GM13976 (cell line): Measurements from ENCODE around the gene RNF130.

ENCODE experiments used
- DNase-seq: peaks from one replicate; pipeline ENCODE4 v3.0.0; 2012; ENCODE audit warnings: low spot score
- in situ Hi-C: fragments of 300-500 bp; cut with MboI; formaldehyde crosslinking; loops from one replicate; pipeline ENCODE4 v1.12.0; 2022; ENCODE audit warnings: low sequenced_read_pairs, mixed read lengths, inconsistent platforms; ENCODE audit not compliant: unreplicated experiment
- TF ChIP-seq, protein P1 (sequence below): IDR thresholded peaks from 2 replicates; pipeline ENCODE4 v1.5.1; 2012; ENCODE audit warnings: borderline replicate concordance, mild to moderate bottlenecking; ENCODE audit not compliant: insufficient read depth; ENCODE audit errors: extremely low read depth, missing control alignments, control extremely low read depth

RNF130 gene

DNA sequence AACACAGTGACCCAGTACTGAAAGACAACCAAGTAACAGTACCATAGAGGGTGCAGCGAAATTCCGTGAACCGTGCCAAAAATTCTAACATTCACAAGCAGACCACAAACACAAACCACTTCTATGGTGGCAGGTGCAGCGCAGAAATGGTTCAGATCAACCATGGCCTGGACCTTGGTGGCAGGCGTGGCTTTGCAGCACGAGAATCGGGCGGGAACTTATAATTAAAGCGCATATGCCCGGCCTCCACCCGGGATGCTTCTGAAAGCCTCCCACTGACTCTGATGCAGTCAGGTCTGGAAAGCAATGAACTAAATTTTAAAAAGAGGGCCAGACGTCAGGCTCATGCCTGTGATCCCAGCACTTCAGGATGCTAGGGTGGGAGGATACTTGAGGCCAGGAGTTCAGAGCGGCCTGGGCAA lies 95.8 kb downstream of the RNF130 start:
- TF ChIP-seq, protein P1, sequence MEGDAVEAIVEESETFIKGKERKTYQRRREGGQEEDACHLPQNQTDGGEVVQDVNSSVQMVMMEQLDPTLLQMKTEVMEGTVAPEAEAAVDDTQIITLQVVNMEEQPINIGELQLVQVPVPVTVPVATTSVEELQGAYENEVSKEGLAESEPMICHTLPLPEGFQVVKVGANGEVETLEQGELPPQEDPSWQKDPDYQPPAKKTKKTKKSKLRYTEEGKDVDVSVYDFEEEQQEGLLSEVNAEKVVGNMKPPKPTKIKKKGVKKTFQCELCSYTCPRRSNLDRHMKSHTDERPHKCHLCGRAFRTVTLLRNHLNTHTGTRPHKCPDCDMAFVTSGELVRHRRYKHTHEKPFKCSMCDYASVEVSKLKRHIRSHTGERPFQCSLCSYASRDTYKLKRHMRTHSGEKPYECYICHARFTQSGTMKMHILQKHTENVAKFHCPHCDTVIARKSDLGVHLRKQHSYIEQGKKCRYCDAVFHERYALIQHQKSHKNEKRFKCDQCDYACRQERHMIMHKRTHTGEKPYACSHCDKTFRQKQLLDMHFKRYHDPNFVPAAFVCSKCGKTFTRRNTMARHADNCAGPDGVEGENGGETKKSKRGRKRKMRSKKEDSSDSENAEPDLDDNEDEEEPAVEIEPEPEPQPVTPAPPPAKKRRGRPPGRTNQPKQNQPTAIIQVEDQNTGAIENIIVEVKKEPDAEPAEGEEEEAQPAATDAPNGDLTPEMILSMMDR, result no peak
- no peak for DNase-seq
- in situ Hi-C loops, result no loop called here

DNA sequence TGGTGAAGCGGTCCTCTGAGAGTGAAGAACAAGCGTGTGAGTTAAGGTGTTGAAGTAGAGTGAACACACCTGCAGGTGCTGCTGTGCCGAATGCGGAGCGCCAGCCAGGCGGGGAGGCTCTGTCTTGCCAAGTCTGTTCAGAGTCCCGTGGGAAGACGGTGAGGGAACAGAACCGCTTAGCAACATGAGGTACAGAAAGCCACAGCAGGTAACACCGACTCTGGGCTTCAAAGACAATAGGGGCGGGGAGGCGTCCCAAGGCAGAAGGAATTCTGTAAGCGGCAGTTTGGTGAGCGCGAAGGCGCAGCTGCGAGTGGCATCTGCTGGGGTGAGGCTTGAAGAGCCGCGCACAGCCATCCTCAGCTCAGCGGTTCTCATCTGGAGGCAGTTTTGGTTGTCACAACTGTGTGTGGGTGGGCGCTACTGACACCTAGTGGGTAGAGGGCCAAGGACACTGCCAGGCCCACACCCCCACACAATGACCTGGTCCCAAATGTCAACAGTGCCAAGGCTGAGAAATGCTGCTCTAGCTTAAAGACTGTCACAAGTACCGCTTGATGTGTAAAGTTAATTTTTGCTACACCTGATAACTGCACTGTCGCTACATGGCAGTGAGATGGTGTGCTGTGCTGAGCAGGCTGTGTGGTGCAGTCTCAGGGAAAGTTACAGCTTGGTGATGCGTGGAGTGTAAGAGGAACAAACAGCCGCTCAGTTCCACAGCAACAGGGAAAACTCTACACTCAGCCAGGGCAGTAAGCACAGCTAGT lies 96.4 kb downstream of the RNF130 start:
- in situ Hi-C loops, result no loop called here
- TF ChIP-seq, protein P1, result peak; percentile 69
- DNase-seq, result peak; percentile 67

DNA sequence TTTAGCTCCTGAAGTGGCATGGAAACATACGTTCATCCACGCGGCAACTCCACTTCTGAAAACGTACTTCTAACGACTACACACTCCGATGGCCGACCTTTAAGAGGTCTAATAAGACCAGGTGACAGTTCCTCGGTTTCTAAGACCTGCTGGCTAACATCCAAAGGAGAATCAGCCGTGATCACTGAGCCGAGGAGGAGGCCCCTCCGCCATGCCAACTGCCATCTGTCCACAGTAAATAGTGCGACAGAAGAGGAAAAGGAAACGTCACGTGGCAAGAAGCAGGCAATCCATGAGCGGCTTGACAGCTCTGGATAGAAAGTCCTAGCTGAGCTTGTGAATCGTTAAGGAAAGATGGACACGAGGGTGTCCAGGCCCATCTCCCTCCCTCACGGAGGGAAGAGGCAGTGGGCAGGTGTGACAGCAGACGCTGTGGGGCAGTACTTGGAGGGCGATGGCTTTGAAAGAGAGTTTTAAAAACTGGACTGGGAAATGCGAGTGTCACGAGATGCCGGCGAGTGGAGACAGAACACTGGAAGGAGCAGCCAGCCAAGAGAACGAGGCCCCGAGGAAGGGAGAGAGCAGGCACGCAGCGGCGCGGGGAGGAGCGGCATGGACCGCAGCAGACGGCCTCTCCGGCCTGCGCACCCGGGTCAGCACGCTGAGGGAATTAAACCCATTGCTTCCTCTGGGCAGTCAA lies 97.2 kb downstream of the RNF130 start:
- no peak for DNase-seq
- in situ Hi-C loops, result no loop called here
- TF ChIP-seq, protein P1, result no peak

DNA sequence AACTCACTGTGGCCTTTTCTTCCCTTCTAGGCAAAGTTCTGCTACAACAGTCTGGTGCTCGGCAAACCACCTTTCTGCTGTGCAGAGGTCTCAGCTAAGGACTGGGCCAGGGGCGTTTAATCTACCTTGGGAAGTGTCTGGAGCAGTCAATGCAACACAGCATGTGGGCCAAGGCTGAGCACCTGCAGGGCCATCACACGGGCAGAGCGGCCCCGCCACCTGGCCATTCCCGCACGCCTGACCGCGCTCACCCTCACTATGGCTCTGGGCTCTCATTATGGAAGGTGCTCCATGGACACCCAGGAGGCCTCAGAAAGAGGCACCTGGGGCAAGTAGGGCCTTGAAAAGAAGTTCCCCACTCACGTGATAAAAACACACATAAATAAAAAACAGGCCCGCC lies 98.2 kb downstream of the RNF130 start:
- TF ChIP-seq, protein P1, result no peak
- in situ Hi-C loops, result no loop called here
- DNase-seq, result no peak

DNA sequence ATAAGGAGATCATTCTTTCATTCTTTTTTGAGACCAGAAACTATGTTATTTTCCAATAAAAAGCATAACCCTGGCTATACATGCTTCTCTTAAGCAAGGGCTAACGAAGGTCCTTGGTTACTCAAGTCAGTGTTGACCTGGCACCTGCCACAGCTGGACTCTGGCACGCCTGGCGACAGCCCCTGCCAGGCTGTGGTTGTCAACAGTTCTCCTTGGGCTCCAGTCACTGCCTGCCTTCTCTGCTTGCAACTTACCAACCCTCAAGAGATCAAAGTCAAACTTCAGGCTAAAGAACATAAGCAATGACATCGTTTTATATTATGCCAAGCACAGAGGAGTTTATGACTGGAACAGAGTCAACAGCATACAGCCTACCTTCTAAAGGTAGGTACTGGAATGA lies 102.4 kb downstream of the RNF130 start:
- TF ChIP-seq, protein P1, result no peak
- no peak for DNase-seq
- in situ Hi-C loops, result no loop called here

DNA sequence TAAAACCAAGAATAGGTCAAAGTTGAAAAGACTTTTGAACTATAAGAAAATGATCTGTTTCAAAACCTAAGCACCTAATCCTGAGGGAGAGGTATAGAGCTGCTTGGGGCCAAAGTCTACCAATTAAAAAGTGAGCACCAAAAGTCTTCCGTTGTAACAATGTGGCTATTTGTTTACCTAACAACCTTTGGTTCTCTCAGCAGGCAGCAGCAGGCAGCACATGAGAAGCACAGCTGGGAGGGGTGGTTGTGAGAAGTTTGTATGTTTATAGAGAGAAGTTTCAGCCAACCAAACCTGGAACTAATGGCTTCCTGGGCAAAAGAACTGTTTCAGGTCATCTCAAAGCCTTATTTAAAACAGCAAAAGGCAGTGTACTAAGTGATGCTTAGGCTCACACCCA lies 104.1 kb downstream of the RNF130 start:
- in situ Hi-C loops, result no loop called here

More for the DNA sequence above, 104.1 kb downstream of the RNF130 start:
- TF ChIP-seq, protein P1, result no peak
- no peak for DNase-seq
